ENCODE data around the gene MRPL40. TPM values are rescaled to one million over a fixed set of nuclear protein-coding genes. Genes with fewer than 3 reads are reported as not detected.

MRPL40 gene
- total and polyA plus RNA-seq, 2 experiments from 2014 or later: 15.5 to 53.5 TPM

DNA sequence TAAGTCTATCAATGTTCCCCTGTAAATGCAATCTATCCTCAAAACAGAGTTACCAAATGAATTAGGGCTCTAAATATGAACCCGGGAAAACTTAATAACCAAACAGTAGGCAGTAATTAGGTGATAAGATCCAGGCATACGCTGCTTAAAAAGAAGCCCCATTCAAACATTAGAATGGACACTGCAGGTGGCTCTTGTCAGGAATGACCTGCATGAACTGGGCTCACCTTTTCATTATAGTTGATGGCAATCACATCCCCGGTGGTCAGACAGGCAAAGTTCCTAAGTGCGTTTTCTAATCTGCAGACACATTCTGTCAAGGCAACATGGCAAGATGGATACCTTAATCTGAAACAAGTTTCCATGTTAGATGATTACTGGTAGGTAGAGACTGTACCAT, 32.6 kb downstream of the MRPL40 start (continued):
- TF ChIP-seq REST (IDR thresholded peaks at IDR 0.05; ENCODE audit: unreplicated experiment) (no peak), CTCF (conservative IDR thresholded peaks at IDR 0.05; ENCODE audit: low read depth in 2 of 2) (no peak)

- no peak for ATAC-seq
- no peak for DNase-seq (ENCODE audit: low spot score)
- no peak overlapping the region for H3K27ac Mint-ChIP-seq
- H3K4me1 ChIP-seq (ENCODE audit: insufficient read depth): no peaks in the 10 kb centered on the region
- H3K4me3 ChIP-seq: no peak overlapping the region
- H3K79me2 ChIP-seq (replicated peaks; ENCODE audit: insufficient read depth): no peaks in the 10 kb centered on the region
- no peaks in the 10 kb centered on the region for H3K9me2 ChIP-seq (ENCODE audit: insufficient read depth)
- H3F3A ChIP-seq (replicated peaks; ENCODE audit: low read depth): no peaks in the 10 kb centered on the region
- no peaks in the 10 kb centered on the region for H3K4me1 Mint-ChIP-seq
- H3K4me2 ChIP-seq: no peak overlapping the region
- H3K36me3 ChIP-seq (ENCODE audit: insufficient read depth): peaks cover 44% of the 10 kb centered on the region
- peaks cover 11% of the 10 kb centered on the region for H4K20me1 ChIP-seq (replicated peaks; ENCODE audit: insufficient read depth)
- no peak overlapping the region for H3K4me3 Mint-ChIP-seq
- H3K9me3 Mint-ChIP-seq: no peaks in the 10 kb centered on the region
- no peak overlapping the region for H3K27ac ChIP-seq (ENCODE audit: low read depth)
- H2AFZ ChIP-seq: no peak overlapping the region
- no peak for TF ChIP-seq STAT1 (IDR thresholded peaks at IDR 0.05; ENCODE audit: unreplicated experiment)
- no peak for TF ChIP-seq EZH2phosphoT487 (IDR thresholded peaks at IDR 0.05; ENCODE audit: unreplicated experiment)
- no peak for TF ChIP-seq ZNF331 (CRISPR knock-in tag; IDR thresholded peaks at IDR 0.05; ENCODE audit: low read depth)
- no peak for TF ChIP-seq CREB1 (CRISPR knock-in tag; IDR thresholded peaks at IDR 0.05; ENCODE audit: low read depth)
- TF ChIP-seq JUNB (IDR thresholded peaks at IDR 0.05; ENCODE audit: unreplicated experiment): no peak
- no peak for TF ChIP-seq REST (IDR thresholded peaks at IDR 0.05; ENCODE audit: unreplicated experiment)
- TF ChIP-seq, protein P1, sequence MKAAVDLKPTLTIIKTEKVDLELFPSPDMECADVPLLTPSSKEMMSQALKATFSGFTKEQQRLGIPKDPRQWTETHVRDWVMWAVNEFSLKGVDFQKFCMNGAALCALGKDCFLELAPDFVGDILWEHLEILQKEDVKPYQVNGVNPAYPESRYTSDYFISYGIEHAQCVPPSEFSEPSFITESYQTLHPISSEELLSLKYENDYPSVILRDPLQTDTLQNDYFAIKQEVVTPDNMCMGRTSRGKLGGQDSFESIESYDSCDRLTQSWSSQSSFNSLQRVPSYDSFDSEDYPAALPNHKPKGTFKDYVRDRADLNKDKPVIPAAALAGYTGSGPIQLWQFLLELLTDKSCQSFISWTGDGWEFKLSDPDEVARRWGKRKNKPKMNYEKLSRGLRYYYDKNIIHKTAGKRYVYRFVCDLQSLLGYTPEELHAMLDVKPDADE (IDR thresholded peaks at IDR 0.05): no peak
- no peak for TF ChIP-seq EZH2 (IDR thresholded peaks at IDR 0.05; ENCODE audit: low read depth, unreplicated experiment)
- no peak for TF ChIP-seq NANOG (IDR thresholded peaks at IDR 0.05; ENCODE audit: borderline replicate concordance)
- peaks cover 75% of the 10 kb centered on the region for H3K36me3 Mint-ChIP-seq (ENCODE audit: low read depth)
- H3K27me3 ChIP-seq (ENCODE audit: insufficient read depth): no peaks in the 10 kb centered on the region
- H3K27me3 Mint-ChIP-seq (ENCODE audit: insufficient read depth, low read depth, poor library complexity): no peaks in the 10 kb centered on the region
Observed at GRCh38 chr22:19466126-19466716, 33.9 kb downstream of the MRPL40 start.

Measured in GM23338 (cell line).